Measurements from ENCODE around the gene TECTB. TPM values are rescaled to one million over a fixed set of nuclear protein-coding genes. Genes with fewer than 3 reads are reported as not detected.

TECTB gene
- total RNA-seq, 4 donors from 2014 or later, result not detected

DNA sequence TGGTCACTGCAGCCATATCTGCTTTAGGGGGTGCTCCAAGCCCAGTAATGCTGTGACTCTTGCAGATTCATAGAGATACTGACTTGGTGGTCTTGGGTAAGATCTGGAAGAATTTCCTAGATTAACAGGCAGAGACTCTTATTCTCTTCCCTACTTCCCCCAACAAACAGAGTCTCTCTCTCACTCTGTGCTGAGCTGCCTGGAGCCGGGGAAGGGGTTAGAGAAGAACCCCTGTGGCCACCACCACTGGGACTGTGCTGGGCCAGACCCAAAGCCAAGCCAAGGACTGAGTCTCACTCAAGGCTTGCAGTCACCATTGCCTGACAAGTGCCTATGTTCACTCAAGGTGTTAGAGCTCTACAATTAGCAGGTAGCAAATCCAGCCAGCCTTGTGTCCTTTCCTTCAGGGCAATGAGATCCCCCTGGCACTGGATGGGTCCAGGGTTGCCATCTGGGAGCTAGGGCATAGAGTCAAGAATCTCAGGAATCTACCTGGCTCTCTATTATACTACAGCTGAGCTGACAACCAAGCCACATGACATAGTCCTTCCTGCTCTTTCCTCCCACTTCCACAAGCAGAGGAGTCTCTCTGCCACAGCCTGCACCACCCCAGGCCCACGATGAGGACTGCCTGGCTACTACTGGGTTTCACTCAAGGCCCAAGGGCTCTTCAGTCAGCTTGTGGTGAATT lies 41.4 kb upstream of the TECTB start:
- no peak for DNase-seq (ENCODE audit: low spot score in 2 of 2)
- H3K4me3 ChIP-seq (ENCODE audit: low read depth, poor library complexity, severe bottlenecking), result no peak overlapping the region
- 33 to 73% methylated on average over 2 of the region's 2 CpGs for WGBS, 2 donors
- intact Hi-C loops (cut with DNase I; ENCODE audit: low total_unique reads), result no loop called here
- TF ChIP-seq, protein P1, sequence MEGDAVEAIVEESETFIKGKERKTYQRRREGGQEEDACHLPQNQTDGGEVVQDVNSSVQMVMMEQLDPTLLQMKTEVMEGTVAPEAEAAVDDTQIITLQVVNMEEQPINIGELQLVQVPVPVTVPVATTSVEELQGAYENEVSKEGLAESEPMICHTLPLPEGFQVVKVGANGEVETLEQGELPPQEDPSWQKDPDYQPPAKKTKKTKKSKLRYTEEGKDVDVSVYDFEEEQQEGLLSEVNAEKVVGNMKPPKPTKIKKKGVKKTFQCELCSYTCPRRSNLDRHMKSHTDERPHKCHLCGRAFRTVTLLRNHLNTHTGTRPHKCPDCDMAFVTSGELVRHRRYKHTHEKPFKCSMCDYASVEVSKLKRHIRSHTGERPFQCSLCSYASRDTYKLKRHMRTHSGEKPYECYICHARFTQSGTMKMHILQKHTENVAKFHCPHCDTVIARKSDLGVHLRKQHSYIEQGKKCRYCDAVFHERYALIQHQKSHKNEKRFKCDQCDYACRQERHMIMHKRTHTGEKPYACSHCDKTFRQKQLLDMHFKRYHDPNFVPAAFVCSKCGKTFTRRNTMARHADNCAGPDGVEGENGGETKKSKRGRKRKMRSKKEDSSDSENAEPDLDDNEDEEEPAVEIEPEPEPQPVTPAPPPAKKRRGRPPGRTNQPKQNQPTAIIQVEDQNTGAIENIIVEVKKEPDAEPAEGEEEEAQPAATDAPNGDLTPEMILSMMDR (IDR thresholded peaks at IDR 0.05), result no peak
- no peak for TF ChIP-seq POLR2A (IDR thresholded peaks at IDR 0.05)

DNA sequence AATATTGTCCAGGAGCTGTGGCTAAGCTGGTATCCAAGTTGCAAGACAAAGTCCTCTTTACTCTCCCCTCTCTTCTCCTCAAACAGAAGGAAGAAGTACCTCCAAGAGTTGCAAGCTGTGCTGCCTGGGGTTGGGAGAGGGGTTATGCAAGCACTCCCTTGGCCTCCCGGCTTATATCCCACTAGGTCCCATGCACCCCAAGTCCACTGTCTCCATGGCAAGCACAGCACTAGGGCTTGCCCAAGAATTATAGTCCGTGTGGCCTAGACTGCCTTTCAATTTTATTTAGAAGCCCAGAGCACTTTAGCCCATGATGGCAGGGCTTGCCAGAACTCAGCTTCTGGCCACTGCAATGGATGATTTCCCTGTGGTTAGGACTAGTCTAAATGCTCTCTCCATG lies 40.4 kb upstream of the TECTB start:
- TF ChIP-seq, protein P1 (IDR thresholded peaks at IDR 0.05), result no peak
- no peak for TF ChIP-seq POLR2A (IDR thresholded peaks at IDR 0.05)
- H3K4me3 ChIP-seq (ENCODE audit: low read depth, poor library complexity, severe bottlenecking), result no peak overlapping the region
- no peak for DNase-seq (ENCODE audit: low spot score in 2 of 2)
- WGBS, 2 donors, result 82 to 90% methylated on average over 2 of the region's 2 CpGs
- intact Hi-C loops (cut with DNase I; ENCODE audit: low total_unique reads), result no loop called here

DNA sequence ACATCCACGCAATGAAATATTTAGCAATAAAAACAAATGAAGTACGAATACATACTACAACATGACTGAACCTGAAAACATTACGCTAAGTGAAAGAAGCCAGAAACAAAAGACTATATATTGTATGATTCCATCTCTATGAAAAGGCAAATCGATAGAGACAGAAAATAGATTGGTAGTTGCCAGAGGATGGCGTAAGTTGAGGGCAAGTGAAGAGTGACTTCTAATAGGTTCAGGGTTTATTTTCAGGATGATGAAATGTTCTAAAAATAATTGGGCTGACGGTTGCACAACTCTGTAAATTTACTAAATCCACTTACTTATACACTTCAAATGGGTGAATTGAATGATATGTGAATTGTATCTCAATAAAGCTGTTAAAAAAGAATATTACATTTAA lies 39.5 kb upstream of the TECTB start:
- WGBS, 2 donors, result 75 to 85% methylated on average over 6 of the region's 6 CpGs
- no peak for TF ChIP-seq POLR2A (IDR thresholded peaks at IDR 0.05)
- TF ChIP-seq, protein P1 (IDR thresholded peaks at IDR 0.05), result no peak
- intact Hi-C loops (cut with DNase I; ENCODE audit: low total_unique reads), result no loop called here
- no peak for DNase-seq (ENCODE audit: low spot score in 2 of 2)
- H3K4me3 ChIP-seq (ENCODE audit: low read depth, poor library complexity, severe bottlenecking), result no peak overlapping the region

DNA sequence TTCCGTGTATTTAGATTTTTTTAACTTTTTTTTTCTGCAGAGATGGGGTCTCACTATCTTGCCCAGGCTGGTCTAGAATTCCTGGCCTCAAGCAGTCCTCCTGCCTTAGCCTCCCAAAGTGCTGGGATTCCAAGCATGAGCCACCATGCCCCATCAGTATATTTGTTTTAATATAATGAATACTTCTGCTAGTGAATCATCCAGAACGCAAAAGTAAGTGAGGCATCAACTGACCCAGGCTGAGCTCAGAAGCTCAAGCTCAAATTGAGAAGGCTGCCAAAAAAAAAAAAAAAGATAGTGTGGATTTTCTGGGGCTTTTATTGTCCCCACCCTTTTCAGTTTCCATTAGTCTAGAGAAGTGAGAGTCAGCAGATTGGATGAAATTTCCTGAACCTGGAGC lies 39.0 kb upstream of the TECTB start:
- WGBS, 2 donors, result 83 to 88% methylated on average over 2 of the region's 2 CpGs
- no peak for TF ChIP-seq POLR2A (IDR thresholded peaks at IDR 0.05)
- TF ChIP-seq, protein P1 (IDR thresholded peaks at IDR 0.05), result no peak
- H3K4me3 ChIP-seq (ENCODE audit: low read depth, poor library complexity, severe bottlenecking), result no peak overlapping the region
- DNase-seq (ENCODE audit: low spot score in 2 of 2), result no peak
- intact Hi-C loops (cut with DNase I; ENCODE audit: low total_unique reads), result no loop called here

DNA sequence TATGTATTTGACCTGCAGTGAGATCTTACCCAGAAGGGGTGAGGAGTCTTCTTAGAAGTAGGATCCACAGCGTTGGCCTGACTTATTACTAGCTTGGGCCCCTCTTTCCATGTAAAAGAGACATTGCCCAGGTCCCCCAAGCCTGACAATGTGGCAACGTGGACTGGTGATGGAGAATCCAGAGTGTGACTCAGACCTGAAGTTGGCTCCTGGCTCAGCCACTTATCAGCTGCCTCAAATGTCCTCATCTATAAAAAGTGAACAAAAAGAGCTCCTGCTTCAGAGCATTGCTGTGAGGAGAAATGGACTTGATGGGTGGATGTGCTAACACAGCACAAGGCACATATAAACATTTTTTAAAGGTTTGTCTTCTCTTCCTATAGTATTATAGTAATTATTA lies 35.4 kb upstream of the TECTB start:
- intact Hi-C loops (cut with DNase I; ENCODE audit: low total_unique reads), result no loop called here
- WGBS, 2 donors, result 80 to 87% methylated on average over 2 of the region's 2 CpGs
- no peak for TF ChIP-seq POLR2A (IDR thresholded peaks at IDR 0.05)
- TF ChIP-seq, protein P1 (IDR thresholded peaks at IDR 0.05), result no peak
- DNase-seq (ENCODE audit: low spot score in 2 of 2), result no peak
- H3K4me3 ChIP-seq (ENCODE audit: low read depth, poor library complexity, severe bottlenecking), result no peak overlapping the region
